ENCODE results near the gene CTRL.

The CTRL gene

GRCh38 chr16:67962135-67962534 is 30.5 kb upstream of the CTRL start:
- no peak for DNase-seq

- peak; percentile 60 for DNase-seq
Measured at GRCh38 chr16:67961551-67961957, 29.9 kb upstream of the CTRL start.

DNA sequence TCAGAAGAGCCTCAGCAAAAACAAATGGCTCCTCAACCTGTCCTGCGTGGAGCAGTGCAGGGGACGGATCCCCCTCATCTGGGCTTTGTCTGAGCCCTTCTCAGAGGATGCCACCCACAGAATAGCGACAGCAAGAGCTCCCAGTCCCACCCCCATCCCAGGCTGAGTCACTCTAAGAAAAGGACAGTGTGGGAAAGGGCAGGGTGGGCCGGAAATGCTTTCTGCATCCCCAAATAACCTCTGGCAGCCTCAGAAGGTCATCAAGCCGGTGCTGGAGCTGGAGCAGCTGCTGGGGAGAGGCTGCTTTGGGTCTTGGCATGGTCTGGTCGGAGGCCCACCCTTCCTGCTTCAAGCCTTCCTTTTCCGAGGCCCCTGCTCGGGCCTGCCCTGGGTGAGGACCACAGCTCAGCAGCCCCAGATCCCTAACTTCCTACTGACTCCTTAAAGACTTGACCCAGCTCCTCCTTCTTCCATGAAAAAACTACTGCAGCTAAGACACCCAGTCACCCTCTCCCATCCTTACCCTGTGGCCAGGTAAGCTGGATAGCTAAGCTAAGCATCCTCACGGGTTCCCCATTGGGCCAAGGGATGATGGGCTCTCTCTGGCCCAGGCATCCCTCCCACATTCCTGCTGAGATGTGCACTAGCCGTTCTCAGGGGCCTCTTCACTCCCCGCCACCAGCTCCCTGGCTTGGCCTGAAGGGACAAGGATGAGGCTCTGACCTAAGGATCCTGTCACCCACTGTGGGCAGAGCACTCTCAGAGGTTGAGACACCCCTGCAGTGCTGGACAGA is 28.1 kb upstream of the CTRL start:
- DNase-seq = no peak

GRCh38 chr16:67957622-67958021 is 26.0 kb upstream of the CTRL start:
- DNase-seq = no peak

- DNase-seq = no peak
Measured at GRCh38 chr16:67954421-67955196, 22.9 kb upstream of the CTRL start.

DNA sequence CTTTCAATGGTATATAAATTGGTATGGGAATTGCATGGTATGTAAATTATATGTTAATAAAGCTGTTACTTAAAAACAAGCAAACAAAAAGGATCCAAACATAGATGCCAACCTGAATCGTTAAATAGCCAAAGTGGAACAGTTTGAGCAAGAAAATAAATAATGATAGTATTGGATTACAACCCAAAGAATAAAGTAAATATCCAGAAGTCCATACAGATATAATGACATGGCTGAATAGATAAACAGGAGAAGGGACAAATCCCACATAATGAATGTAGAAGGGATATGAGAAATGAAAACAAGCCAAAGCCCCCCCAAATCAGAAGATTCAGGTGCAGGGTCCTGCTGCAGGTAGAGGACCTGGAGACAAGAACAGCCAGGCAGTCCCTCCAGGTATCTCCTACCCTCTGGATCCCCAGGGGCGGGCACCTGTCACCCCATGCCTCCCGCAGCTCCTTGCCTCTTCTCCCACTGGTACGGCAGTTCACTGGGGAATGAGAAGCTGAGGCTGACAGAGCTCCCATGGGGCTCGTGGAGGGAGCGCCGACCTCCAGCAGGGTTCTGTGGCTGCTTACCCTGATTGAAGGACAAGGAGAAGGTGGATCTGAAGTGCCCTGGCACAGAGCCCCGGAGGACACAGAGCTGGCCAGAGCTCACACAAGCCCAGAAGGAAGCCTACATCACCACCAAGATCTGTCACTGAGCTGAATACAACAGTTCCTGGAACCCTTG is 22.1 kb upstream of the CTRL start:
- no peak for DNase-seq

DNA sequence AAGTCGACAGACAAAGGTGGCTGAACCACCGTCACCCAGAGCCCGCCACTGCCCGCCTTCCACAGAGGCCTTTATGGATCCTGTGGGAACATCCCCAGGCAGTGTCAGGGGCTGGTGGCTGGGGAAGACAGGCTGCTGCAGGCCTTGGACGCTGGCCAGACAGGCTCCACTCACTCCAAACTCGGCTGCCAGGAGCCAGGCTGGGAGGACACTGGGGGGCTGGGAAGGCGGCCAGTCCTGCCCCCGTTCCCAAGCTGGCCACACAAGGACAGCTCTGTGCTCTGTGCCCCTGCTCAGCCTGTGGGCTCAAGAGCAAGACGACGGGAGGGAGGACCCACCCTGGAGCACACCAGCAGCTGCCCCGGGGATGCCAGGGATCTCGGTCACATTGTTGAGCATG is 19.8 kb upstream of the CTRL start:
- DNase-seq = no peak

GRCh38 chr16:67950335-67950843 is 18.7 kb upstream of the CTRL start:
- DNase-seq = no peak

DNA sequence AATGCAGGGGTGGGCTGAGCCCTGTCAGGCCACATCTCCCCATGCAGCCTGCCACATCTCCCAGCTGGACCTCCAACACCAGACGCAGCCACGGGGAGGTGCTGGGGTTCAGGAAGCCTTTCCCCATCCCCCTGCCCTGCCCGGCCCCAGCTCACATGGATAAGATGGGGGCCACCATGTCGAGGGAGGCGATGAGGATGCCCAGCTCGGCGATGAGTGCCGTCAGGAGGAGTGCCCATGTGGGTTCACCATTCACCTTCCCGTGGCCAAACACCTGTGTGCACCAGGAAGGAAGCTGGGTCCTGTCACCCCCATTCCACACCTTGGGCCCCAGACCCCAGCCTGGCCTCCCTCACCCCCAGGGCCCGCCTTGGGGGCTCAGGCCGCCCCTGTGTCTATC is 18.0 kb upstream of the CTRL start:
- DNase-seq = no peak

- no peak for DNase-seq
Measured at GRCh38 chr16:67948015-67948414, 16.4 kb upstream of the CTRL start.

DNA sequence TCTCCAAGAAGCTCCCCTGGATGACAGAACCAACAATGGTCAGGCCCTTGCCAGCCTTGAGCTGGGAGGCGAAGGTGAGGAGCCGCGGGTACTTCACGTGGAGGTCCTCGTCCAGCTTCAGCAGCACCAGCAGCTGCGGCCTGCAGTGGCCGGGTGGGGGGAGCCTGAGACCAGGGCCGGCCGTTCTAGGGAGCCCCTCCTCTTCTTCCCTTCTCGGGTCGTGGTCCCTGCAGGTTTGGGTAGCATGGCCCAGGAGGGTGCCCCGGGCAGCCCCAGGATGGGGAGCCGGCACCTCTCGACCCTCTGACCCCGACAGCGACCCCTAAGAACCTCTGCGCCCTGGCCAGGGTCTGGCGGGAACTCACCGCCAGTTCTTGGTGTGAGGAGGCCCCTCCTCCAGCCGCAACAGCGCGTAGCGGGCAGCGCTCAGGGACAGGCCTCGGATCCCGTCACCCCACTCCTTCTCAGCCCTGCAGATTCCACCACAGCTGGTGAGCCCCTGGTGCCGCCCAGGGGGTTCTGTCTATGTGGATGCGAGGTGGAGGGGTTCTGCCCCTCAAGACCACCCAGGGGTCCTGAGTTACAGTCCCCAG is 15.4 kb upstream of the CTRL start:
- no peak for DNase-seq

DNA sequence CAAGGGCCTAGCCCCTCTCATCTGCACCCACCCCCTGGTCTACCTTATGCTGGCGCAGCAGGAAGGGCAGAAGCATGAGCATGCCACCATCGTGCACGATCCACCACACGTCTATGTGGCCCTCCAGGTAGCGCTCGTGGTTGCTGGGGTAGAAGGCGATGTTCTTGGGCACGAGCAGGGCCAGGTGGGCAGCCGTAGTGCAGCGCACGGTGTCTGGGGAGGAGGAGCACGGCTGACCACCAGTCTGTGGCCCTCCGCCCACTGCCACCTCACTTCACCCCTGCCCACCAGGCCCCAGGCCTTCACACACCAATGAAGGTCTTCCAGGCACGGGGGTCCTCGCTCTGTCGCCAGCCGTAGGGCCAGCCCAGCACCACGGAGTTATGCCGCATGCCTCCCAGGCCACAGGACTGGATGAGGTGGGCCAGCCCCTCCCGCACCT is 14.5 kb upstream of the CTRL start:
- no peak for DNase-seq

GRCh38 chr16:67945392-67945933 is 13.8 kb upstream of the CTRL start:
- no peak for DNase-seq

GRCh38 chr16:67944690-67945391 is 13.2 kb upstream of the CTRL start:
- DNase-seq = no peak

DNA sequence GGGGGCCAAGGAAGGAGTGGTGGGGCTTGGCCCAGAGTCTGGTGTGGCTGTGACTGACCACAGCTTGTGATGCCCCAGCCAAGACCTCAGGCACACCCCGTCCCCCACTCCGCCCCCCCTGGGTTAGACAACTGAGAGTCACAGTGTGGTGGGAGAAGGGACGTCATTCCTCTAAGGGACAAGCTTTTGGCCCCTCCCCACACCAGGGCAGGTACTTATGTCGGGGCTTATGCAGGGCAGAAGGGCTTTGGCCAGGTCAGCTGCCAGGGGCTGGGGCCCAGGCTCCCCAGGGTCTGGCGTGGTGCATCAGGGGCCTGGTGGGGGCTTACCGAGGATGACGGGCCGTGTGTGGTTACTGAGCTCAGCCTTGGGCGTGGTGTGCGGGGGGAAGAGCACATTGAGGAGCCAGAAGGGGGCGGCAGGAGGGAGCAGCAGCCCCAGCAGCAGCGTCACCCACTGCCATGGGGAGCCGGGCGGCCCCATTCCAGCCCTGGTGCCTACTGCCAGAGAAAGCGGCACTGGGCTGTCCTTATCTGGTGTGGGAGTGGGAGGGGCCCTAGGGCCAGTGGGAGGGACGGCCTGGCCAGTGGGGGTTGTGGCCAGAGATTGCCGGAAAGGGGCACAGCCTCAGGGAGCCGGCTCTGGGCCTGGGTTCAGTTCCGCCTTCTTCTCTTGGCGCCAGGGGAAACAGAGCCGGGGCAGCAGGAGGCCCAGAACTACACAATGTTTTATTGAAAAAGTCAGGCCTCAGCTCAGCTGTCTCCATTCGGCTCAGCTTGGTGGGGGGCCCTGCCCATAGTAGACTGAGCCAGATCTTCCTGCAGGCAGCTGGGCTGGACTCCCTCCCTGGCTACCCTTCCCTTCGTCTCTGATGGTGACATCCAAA is 12.2 kb upstream of the CTRL start, which contains the start of gene LCAT:
TSS of gene LCAT (minus strand) at position 502 of the 886 bp plus-strand sequence. CDS start at position 483, 19 bp downstream.
- DNase-seq = no peak

- DNase-seq = no peak
Measured at GRCh38 chr16:67943256-67943618, 11.6 kb upstream of the CTRL start.

- DNase-seq = no peak
Measured at GRCh38 chr16:67942510-67943255, 11.0 kb upstream of the CTRL start.

DNA sequence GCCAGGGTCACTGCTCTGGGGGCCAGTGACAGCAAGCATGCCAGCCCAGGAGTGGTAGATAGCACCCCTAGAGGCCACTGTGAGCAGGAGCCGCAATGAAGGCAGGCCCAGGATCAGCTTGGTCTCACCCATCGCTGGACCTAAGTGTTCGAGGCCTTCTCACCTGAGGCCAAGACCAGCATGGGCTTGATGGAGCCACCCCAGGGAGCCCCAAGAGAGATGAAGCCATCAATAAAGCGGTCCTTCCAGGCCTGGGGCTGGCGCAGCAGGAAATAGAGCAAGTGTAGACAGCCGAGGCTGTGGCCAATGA is 10.5 kb upstream of the CTRL start:
- no peak for DNase-seq

GRCh38 chr16:67941469-67942199 is 10.0 kb upstream of the CTRL start:
- DNase-seq = no peak
